Right lobe of liver (tissue), 6 donors: Measurements from ENCODE around the gene MTHFR. TPM values are rescaled to one million over a fixed set of nuclear protein-coding genes. Genes with fewer than 3 reads are reported as not detected.

Experiments used
- ATAC-seq, 4 donors: fragments of 200-7000 bp; cut with Tn5 transposase; one replicate each; pipeline ENCODE4 v1.9.1; 2020; ENCODE audit warnings: mild to moderate bottlenecking in 4 of 4, moderate library complexity in 4 of 4
- DNase-seq, 3 donors: peaks; one replicate each; pipeline ENCODE4 v3.0.0-alpha.2; 2020
- H3K27ac ChIP-seq, 3 donors: fragments of 200-600 bp; one replicate each; pipeline ENCODE4 v1.8.0; 2022
- H3K27me3 ChIP-seq, 2 donors: fragments of 200-600 bp; one replicate each; pipeline ENCODE4 v1.8.0; 2022
- H3K36me3 ChIP-seq, 4 donors: fragments of 200-600 bp; sonication (generic) in 1 of 4; one replicate each; pipeline versions ENCODE4 v1.5.1 to v1.8.0; 2017 to 2022; ENCODE audit warnings: control low read depth in 1 of 4
- H3K4me1 ChIP-seq, 4 donors: fragments of 200-600 bp; sonication (generic) in 1 of 4; one replicate each; pipeline versions ENCODE4 v1.5.1 to v1.8.0; 2017 to 2022; ENCODE audit warnings: control low read depth in 1 of 4
- H3K4me3 ChIP-seq, 3 donors: fragments of 200-600 bp; one replicate each; pipeline ENCODE4 v1.8.0; 2022
- H3K9me3 ChIP-seq, 4 donors: fragments of 200-600 bp; sonication (generic) in 1 of 4; one replicate each; pipeline versions ENCODE4 v1.5.1 to v1.8.0; 2017 to 2022; ENCODE audit warnings: control low read depth in 1 of 4
- POLR2A ChIP-seq: fragments of 450-650 bp; IDR thresholded peaks from one replicate; pipeline ENCODE4 v1.6.1; 2017; ENCODE audit warnings: antibody characterized with exemption, mild to moderate bottlenecking
- WGBS: methylation state at CpG from one replicate; pipeline ENCODE4 v1.1.6; 2018; ENCODE audit warnings: low coverage, low lambda C conversion rate; ENCODE audit not compliant: insufficient coverage; ENCODE audit errors: missing lambda C conversion rate; 5-methylcytosine and 5-hydroxymethylcytosine counted together
- intact Hi-C, 2 donors: fragments of 100-400 bp; cut with DNase I; formaldehyde crosslinking; loops; one replicate each; pipeline versions ENCODE4 v1.11.2 to v1.14.1; 2022
- total RNA-seq, 6 experiments: library from RNA; depleted of rRNA in 2 of 6; stranded (reverse); fragments of >200 nt in 2 of 6; fragmentation: NEBNext Ultra II Directional in 3 of 6; extraction: Animal tissue kit (Norgen Biotek cat#: 25700) in 3 of 6; gene quantifications; one replicate each; pipeline versions ENCODE4 v1.1.0 to v1.2.4, GENCODE V29; 2016 to 2023
- TF ChIP-seq, protein P1 (sequence below), 4 donors: fragments of 200-600 bp in 3 of 4; fragments of 450-650 bp in 1 of 4; IDR thresholded peaks; one replicate each; pipeline versions ENCODE4 v1.5.1 to v1.8.0; 2016 to 2022; ENCODE audit warnings: antibody characterized with exemption in 4 of 4, mild to moderate bottlenecking in 2 of 4
- donor health status: DM: no; HTN: yes; CAD: no.
- donor health status: DM: no; HTN: no; CAD: no.
- donor health status: DM: no; HTN: no; CAD: no.
- donor health status: DM: no; HTN: yes; CAD: no.
- donor health status: DM: no; HTN: yes; CAD: no.

The MTHFR gene
- total RNA-seq, 6 experiments from 2014 or later, result 10.6 to 20.1 (median 15.6) TPM

DNA sequence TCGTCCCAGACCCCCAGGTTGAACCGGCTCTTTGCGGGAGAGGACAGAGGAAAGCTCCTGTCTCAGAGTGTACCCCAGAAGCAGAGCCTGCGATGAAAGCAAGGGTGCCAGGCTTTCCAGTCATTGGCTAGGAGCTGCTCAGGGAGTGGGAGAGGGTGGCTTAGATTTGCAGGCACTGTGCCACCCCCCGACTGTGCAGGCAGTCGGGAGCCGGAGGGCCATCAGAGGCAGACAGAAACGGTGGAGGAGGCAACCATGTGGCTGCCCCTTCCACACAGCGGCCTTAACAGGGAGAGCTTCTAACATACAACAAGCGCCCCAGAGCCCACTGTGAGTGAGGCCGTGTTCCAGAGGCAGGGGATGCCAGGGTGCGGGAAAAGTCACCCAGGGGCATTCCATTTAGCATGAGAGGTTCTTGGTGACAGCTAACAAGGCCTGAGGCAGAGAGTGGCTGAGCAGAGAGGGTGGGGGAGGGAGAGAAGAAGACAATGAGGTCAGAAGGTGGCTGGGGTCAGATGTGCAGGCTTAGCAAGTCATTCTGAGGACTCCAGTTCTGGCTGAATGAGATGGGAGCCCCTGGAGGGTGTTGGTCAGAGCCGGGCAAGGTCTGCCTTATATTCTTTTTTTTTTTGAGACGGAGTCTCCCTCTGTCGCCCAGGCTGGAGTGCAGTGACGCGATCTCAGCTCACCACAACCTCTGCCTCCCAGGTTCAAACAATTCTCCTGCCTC is 53.2 kb downstream of the MTHFR start:
- Histone ChIP-seq H3K4me1 (no peaks in the 10 kb centered on the region), H3K27ac (no peak overlapping the region), H3K4me3 (no peak overlapping the region), H3K36me3 (peaks cover 0 to 7% (median 2%) of the 10 kb centered on the region in 4 donors), H3K9me3 (no peaks in the 10 kb centered on the region), H3K27me3 (no peaks in the 10 kb centered on the region)
- ATAC-seq (no peak), DNase-seq (no peak)
- TF ChIP-seq, protein P1, sequence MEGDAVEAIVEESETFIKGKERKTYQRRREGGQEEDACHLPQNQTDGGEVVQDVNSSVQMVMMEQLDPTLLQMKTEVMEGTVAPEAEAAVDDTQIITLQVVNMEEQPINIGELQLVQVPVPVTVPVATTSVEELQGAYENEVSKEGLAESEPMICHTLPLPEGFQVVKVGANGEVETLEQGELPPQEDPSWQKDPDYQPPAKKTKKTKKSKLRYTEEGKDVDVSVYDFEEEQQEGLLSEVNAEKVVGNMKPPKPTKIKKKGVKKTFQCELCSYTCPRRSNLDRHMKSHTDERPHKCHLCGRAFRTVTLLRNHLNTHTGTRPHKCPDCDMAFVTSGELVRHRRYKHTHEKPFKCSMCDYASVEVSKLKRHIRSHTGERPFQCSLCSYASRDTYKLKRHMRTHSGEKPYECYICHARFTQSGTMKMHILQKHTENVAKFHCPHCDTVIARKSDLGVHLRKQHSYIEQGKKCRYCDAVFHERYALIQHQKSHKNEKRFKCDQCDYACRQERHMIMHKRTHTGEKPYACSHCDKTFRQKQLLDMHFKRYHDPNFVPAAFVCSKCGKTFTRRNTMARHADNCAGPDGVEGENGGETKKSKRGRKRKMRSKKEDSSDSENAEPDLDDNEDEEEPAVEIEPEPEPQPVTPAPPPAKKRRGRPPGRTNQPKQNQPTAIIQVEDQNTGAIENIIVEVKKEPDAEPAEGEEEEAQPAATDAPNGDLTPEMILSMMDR (IDR thresholded peaks at IDR 0.05), result no peak
- no peak for TF ChIP-seq POLR2A
- 36% methylated on average over 8 of the region's 17 CpGs for WGBS
- intact Hi-C loops, result no loop called here

DNA sequence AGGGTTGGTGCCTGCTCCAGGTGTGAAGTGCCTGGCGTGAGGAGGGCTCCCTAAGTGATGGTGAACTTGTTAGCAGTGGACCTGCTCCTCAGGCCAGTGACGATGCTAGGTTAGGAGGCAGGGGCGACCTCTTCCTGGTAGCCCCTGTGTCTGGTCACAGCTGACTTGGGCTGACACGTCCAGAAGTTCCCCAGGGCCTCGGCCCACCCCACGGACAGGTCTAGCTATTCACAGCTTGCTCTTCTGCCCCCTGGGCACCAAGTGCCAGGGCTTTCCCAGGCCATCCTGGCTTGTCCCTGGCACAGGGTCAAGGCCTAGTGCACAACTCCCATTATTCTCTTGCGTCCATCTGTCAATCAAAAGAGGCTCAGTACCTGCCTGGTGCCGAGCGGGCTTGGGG is 54.7 kb downstream of the MTHFR start:
- Histone ChIP-seq H3K4me3 (no peak overlapping the region), H3K4me1 (no peaks in the 10 kb centered on the region), H3K27ac (no peak overlapping the region), H3K27me3 (no peaks in the 10 kb centered on the region), H3K9me3 (no peaks in the 10 kb centered on the region), H3K36me3 (peaks cover 0 to 7% (median 2%) of the 10 kb centered on the region in 4 donors)
- no peak for ATAC-seq
- intact Hi-C loops, result no loop called here
- no peak for DNase-seq
- TF ChIP-seq, protein P1 (IDR thresholded peaks at IDR 0.05), result no peak
- TF ChIP-seq POLR2A, result no peak
- 72% methylated on average over 4 of the region's 9 CpGs for WGBS

DNA sequence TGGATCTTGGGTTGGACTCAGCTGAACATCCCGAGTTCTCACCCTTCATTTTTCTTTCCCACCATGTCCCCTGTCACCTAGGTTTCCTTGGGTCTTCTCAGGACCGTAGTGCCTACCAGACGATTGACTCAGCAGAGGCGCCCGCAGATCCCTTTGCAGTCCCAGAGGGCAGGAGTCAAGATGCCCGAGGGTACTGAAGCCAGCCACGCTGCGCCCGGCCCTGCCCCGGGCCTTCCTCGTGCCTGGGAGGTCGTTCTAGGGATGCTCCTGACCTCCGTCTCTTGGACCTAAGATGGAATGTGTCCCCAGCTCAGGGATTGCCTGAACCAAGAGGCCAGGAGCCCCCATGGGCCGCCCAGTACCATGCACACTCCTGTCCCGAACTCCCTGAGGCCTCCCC is 55.8 kb downstream of the MTHFR start:
- DNase-seq, result no peak
- ATAC-seq, result no peak
- WGBS, result 86% methylated on average over 1 of the region's 15 CpGs
- intact Hi-C loops, result no loop called here
- Histone ChIP-seq H3K27me3 (no peaks in the 10 kb centered on the region), H3K4me1 (no peaks in the 10 kb centered on the region), H3K9me3 (no peaks in the 10 kb centered on the region), H3K36me3 (peaks cover 0 to 7% (median 2%) of the 10 kb centered on the region in 4 donors), H3K4me3 (no peak overlapping the region), H3K27ac (no peak overlapping the region)
- TF ChIP-seq, protein P1 (IDR thresholded peaks at IDR 0.05), result no peak
- no peak for TF ChIP-seq POLR2A

DNA sequence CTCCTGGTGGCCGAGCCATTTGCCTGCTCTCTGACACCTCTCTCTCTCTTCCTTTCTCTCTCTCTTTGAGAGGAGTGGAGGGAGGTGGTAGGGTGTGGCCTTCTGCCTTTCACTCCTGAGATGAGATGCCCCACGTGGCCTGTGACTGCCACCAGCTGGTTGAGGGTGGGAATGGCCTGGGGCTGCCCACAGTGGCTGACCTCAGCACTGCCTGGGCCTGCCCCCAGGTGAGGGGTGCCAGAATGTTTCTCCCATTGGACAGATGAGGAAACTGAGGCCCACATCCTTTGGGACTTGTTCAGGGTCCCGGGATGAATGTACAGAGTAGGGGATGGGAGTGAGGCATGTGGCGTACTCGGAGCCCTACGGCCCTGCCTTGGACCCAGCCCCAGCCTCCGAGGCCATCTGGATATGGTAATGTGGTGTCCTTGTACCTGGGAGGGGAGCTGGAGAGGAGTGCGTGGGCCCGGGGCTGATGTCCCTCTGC is 56.5 kb downstream of the MTHFR start:
- 51% methylated on average over 5 of the region's 9 CpGs for WGBS
- H3K4me1 ChIP-seq, result no peaks in the 10 kb centered on the region
- H3K9me3 ChIP-seq, result no peaks in the 10 kb centered on the region
- DNase-seq, result peak in 1 of 3 donors; percentile 63
- ATAC-seq, result peak; percentile 71 to 92 (median 88)
- no peaks in the 10 kb centered on the region for H3K27me3 ChIP-seq
- no peak overlapping the region for H3K4me3 ChIP-seq
- TF ChIP-seq POLR2A, result no peak
- TF ChIP-seq, protein P1 (IDR thresholded peaks at IDR 0.05), result peak; percentile 39 to 67 (median 58)
- H3K36me3 ChIP-seq, result peaks cover 0 to 7% (median 2%) of the 10 kb centered on the region in 4 donors
- H3K27ac ChIP-seq, result no peak overlapping the region
- intact Hi-C loops, result no loop called here
